Breast epithelium (tissue), 3 donors: ENCODE results near the gene DNAH7.

Source experiments
- POLR2A ChIP-seq: fragments of 450-650 bp; IDR thresholded peaks from one replicate; pipeline ENCODE4 v1.6.1; 2016; ENCODE audit warnings: antibody characterized with exemption, mild to moderate bottlenecking, moderate library complexity
- POLR2AphosphoS5 ChIP-seq, 3 donors: sonication (generic); formaldehyde crosslinking; IDR thresholded peaks; one replicate each; pipeline ENCODE4 v1.6.1; 2017; ENCODE audit warnings: antibody characterized with exemption in 3 of 3
- TF ChIP-seq, protein P1 (sequence below), 3 donors: fragments of 450-650 bp; IDR thresholded peaks; one replicate each; pipeline ENCODE4 v1.5.1; 2016 to 2017; ENCODE audit warnings: antibody characterized with exemption in 3 of 3, mild to moderate bottlenecking in 3 of 3, moderate library complexity in 3 of 3

DNA sequence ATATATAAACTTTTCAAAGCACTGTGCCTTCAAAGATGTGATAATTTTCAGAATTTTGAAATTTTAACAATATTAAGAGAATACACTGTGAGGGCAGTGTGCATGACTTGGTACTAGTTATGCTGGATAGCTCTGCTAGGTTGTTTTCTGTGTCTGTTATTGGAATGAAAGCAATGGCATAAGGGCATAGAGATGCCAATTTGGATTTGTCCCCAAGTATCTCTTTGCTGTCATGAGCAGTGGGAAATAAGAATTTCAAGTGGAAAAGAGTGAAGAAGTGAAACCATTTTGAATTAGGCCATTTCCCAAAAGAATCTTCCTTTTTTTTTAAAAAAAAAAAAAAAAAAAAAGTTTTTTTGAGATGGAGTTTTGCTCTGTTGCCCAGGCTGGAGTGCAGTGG lies 334.8 kb downstream of the DNAH7 start:
- TF ChIP-seq, protein P1, sequence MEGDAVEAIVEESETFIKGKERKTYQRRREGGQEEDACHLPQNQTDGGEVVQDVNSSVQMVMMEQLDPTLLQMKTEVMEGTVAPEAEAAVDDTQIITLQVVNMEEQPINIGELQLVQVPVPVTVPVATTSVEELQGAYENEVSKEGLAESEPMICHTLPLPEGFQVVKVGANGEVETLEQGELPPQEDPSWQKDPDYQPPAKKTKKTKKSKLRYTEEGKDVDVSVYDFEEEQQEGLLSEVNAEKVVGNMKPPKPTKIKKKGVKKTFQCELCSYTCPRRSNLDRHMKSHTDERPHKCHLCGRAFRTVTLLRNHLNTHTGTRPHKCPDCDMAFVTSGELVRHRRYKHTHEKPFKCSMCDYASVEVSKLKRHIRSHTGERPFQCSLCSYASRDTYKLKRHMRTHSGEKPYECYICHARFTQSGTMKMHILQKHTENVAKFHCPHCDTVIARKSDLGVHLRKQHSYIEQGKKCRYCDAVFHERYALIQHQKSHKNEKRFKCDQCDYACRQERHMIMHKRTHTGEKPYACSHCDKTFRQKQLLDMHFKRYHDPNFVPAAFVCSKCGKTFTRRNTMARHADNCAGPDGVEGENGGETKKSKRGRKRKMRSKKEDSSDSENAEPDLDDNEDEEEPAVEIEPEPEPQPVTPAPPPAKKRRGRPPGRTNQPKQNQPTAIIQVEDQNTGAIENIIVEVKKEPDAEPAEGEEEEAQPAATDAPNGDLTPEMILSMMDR (IDR thresholded peaks at IDR 0.05), result no peak
- no peak for TF ChIP-seq POLR2A
- no peak for TF ChIP-seq POLR2AphosphoS5 (IDR thresholded peaks at IDR 0.05)
